Measurements from ENCODE around the gene CCZ1B.
"Not testable (repeated sequence)": the region's sequence is repeated elsewhere in the genome, so short reads cannot be mapped to it uniquely, and the experiment has no call there.

CCZ1B gene

DNA sequence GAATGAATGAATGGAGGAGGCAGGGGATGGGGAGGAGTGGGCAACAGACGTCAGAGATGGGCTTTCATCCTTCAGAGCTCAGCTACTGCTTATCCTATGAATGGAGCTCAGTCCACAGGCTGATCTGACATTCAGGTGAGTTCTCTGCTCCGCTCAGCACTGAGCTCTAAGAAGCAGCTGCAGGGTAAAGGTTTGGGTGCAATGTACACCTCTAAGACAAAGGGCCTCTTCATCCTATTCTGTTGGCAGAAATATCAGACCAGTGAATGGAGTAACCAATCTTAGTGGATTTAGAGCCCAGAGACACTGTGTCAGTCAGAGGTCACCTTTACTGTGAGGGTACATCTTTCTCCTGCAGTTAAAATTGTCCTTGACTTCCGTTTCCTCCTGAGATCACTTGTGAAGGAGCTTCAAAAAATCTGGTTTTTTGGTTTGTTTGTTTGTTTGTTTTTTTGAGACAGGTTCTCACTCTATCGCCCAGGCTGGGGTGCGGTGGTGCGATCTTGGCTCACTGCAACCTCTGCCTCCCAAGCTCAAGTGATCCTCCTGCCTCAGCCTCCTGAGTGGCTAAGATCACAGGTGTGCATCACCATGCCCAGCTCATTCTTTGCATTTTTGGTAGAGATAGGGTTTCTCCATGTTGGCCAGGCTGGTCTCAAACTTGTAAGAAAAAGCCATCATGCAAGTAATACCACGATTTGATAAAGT is 5.1 kb upstream of the CCZ1B start:
- DNase-seq (ENCODE audit: low read depth, low spot score) = no peak

DNA sequence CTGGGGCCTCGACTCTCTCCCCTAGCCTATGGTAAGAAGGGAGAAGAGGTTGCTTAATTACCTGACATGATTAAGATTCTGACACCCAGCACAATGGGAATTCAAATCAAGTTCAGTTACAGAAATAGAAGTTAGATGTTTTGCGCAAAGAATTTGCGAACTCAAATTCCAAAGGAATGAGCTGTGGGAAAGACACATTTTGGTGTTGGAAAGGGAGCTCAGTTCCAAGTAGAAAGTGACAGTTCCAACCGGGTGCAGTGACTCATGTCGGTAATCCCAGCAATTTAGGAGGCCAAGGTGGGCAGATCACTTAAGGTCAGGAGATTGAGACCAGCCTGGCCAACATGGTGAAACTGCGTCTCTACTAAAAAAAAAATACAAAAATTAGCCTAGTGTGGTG is 4.0 kb upstream of the CCZ1B start:
- DNase-seq (ENCODE audit: low read depth, low spot score) = peak; percentile 26

DNA sequence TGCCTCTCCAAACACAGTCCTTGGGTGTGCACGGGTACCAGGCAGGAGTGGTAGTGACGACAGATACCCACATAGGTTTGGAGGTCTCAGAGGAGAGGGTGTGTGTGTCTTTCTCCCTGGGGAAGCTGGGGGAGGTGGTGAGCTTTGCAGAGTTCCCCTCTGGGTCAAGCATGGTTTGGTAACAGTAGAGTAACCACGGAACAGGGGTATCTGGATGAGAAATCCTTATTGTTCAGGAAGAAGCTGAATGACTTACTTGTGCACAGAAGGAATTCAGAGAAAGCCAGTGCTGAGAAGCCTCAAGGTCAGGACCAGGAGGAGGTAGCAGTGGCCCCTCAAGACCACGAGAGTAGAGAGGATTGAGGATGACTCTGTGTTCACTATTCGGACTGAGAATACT is 3.5 kb upstream of the CCZ1B start:
- DNase-seq (ENCODE audit: low read depth, low spot score) = not testable (repeated sequence)

DNA sequence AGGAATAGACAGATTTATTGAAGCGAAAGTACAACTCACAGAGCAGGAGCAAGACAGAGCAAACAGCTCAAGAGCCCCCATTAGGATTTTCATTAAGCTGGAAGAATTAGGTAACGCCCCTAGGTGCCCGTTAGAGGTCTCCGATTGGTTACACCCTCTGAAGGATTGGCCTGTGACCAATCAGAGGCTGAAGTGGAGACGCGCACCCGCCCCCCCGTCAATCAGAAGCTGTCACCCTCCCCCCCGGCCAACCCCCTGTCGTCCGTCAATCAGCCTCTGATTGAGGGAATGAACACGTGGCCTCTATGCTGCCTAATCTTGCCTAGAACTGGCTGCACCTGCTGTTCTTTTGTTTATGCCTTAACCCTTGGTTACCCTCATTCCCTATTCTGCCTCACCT is 1.1 kb upstream of the CCZ1B start:
- not testable (repeated sequence) for DNase-seq (ENCODE audit: low read depth, low spot score)

DNA sequence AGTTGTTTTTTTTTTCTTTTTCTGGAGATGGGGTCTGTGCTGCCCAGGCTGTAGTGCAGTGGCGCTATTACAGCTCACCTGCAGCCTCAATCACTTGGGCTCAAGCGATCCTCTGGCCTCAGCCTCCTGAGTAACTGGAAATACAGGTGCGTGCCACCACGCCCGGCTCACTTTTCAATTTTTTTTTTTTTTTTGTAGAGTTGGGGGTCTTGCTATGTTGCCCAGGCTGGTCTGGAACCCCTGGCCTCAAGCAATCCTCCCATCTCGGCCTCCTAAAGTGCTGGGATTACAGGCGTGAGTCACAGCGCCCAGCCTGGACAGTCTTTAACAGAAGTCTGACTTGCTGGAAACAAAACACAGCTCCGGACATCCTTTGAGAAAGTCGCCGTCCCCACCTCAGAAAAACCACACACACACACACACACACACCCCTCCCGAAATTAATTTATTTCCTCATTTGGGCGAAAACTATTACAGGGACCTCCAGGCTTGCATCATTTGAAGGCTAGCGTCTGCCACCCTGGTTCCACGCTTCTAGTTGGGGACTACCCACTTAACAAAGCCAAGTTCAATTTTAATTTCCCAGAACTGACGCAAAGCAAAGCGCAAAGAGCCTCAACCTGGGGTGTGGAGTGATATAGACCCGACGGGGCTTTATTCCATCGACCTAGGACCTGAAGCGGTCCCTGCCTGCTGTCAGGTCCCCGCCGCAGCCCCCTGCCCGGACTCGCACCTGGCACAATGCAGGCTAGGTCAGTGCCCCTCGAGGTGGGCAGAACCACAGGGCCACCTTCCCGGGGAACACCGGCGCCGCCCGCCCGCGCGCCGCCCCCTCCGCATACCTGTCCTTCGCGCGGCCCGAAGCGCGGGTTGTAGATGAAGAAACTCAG is 594 bp downstream of the CCZ1B start:
- DNase-seq (ENCODE audit: low read depth, low spot score) = not testable (repeated sequence)

DNA sequence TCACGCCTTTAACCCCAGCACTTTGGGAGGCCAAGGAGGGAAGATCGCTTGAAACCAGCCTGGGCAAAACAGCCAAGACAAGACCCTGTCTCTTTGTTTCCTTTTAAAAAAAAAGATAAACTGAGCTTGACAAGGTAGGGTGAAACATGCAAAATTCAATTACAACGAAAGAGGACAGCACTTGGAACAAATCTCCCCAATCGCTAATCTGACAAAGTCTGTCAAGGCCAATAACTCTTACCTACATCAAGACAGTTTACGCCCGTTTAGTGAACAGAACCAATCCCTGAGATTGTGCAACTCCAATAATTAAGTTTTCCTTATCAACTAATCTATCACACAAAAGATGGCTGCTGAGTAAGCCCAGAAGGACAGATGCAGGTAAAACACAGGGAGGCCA is 4.5 kb downstream of the CCZ1B start:
- not testable (repeated sequence) for DNase-seq (ENCODE audit: low read depth, low spot score)

DNA sequence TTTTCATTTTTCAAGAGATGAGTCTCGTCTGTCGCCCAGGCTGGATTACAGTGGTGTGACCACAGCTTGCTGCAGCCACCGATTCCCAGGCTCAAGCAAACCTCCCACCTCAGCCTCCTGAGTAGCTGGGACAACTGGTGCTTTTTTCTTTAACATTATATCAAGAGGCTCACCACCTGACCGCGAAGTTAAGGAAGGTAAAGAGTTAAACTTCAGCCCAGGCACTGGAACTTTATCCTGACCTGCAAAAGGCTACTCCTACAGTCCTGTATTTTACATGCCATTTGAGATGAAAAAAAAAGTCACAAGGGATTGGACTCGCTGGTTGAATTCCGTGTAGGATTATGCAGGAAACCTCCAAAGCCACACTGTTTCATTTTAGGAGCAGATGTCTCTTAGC is 10.6 kb downstream of the CCZ1B start:
- DNase-seq (ENCODE audit: low read depth, low spot score) = not testable (repeated sequence)

DNA sequence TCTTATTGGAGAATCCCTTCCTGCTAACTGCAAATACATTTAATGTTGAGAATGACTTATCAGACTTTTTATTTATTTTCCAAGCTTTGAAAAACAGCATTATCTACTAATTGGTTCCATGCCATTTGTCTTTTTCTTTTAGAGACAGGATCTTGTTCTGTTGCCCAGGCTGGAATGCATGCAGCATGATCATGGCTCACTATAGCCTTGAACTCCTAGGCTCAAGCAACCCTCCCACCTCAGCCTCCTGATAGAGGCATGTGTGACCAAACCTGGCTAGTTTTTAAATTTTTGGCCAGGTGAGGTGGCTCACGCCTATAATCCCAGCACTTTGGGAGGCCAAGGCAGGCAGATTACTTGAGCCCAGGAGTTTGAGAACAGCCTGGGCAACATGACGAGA is 13.1 kb downstream of the CCZ1B start:
- DNase-seq (ENCODE audit: low read depth, low spot score) = not testable (repeated sequence)

DNA sequence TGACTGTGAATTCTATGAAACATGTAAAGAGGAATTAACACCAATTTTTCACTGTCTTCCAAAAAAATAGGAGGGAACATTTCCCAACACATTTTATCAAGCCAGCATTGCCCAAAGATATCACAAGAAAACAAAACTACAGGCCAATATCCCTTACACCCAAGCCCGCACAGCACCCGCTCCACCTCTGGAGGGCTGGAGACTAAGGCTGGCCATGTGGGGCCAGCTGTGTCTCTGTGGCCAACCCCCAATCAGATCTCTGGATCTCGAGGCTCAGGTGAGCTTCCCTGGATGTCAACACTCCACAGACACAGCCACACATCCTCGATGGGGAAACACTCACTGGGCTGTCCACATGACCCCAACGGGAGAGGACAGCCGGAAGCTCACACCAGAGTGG is 18.1 kb downstream of the CCZ1B start:
- not testable (repeated sequence) for DNase-seq (ENCODE audit: low read depth, low spot score)

DNA sequence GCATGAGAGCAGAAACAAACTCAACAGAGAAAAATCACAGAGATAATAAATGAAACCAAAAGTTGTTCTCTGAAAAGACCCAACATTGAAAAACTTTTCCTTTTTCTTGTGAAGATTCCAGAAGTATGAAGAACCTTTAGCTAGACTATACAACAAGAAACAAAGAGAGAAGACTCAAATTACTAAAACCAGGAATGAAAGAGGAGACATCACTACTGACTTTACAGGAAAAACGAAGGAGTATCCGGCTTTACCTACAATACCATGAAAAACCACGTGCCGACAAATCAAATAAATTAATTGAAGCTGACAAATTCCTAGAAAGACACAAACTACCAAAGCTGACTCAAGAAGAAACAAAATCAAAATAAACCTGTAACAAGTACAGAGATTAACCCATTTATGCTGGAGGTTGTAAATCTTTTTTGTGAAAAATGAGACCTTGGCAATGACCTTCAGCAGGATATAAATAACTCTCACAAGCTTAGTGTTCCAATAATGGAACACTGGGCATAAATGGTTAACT is 18.6 kb downstream of the CCZ1B start:
- DNase-seq (ENCODE audit: low read depth, low spot score) = not testable (repeated sequence)

DNA sequence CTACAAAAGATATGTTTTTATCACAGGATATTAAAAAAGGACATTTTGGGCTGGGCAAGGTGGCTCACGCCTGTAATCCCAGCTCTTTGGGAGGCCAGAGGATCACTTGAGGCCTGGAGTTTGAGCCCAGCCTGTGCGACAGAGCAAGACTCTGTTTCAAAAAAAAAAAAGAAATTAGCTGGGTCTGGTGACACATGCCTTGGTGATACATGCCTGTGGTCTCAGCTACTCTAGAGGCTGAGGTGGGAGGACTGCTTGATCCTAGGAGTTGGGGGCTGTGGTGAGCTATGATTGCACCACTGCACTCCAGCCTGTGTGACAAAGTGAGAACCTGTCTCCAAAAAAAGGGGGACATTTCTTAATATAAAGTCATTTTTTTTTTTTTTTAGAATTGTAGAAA is 25.7 kb downstream of the CCZ1B start:
- DNase-seq (ENCODE audit: low read depth, low spot score) = not testable (repeated sequence)

DNA sequence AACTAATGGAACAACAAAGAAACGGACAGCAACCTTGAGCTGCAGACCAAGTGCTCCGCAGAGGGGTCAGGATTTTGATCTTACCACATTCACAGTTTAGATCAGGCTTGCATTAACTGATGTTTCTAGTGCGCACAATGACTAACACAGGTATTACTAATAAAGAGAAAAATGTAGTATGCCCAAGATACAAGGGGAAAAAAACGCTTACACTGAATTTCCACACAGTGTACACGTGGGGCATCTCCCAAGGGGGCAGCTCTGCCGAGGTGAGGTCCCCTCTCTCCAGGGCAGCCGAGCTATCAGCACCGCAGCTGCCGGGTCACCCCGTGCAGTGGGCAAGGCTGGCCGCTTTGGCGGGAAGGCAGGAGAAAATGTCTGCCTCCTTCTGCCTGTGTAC is 26.2 kb downstream of the CCZ1B start:
- not testable (repeated sequence) for DNase-seq (ENCODE audit: low read depth, low spot score)

DNA sequence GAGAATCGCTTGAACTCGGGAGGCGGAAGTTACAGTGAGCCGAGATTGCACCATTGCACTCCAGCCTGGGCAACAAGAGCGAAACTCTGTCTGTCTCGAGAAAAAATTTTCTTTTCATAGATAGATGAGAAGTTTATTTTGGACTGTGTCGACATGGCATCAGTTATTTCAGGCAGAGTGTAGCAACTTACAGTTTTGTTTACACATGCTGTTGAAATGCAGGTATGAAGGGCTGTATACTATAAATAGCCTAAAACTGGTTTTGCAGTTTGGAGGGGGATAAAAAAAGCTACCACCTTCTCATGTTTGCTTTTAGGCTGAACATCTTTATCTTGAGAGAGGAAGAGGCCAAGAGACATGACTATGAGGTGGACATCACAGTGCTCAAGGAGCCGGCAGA is 28.0 kb downstream of the CCZ1B start:
- not testable (repeated sequence) for DNase-seq (ENCODE audit: low read depth, low spot score)

DNA sequence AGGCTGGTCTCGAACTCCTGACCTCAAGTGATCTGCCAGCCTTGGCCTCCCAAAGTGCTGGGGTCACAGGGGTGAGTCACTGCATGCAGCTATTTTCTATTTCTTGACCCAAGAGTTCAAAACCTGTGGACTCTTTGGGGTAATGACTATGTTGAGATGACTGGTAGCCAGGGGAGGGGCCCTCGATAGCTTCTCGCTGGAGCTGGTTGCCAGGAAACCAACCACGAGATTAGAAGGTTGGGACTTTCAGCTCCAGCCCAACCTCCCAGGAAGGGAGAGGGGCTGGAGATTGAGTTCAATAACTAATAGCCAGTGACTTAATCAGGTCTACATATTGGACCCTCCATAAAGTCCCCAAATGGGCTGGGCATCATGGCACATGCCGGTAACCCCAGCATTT is 28.9 kb downstream of the CCZ1B start:
- not testable (repeated sequence) for DNase-seq (ENCODE audit: low read depth, low spot score)

DNA sequence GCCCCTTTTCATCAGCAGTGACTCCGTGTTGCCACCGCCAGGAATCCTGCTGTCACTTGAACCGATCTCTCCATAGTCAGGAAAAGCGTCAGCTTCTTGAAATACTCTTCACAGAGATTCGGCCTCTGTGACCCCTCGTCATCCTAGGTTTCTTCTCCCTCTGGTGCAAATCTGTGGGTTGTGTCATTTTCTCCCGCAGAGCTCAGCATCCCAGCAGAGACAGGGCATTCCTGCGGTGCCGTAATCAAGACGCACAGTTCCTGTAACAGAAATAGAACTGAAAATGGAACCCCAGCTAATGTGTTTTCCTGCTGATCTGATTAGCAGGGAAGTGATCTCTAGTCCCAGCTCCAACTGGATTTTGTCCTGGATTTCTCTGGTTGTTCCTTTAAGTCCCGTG is 31.8 kb downstream of the CCZ1B start:
- DNase-seq (ENCODE audit: low read depth, low spot score) = not testable (repeated sequence)

DNA sequence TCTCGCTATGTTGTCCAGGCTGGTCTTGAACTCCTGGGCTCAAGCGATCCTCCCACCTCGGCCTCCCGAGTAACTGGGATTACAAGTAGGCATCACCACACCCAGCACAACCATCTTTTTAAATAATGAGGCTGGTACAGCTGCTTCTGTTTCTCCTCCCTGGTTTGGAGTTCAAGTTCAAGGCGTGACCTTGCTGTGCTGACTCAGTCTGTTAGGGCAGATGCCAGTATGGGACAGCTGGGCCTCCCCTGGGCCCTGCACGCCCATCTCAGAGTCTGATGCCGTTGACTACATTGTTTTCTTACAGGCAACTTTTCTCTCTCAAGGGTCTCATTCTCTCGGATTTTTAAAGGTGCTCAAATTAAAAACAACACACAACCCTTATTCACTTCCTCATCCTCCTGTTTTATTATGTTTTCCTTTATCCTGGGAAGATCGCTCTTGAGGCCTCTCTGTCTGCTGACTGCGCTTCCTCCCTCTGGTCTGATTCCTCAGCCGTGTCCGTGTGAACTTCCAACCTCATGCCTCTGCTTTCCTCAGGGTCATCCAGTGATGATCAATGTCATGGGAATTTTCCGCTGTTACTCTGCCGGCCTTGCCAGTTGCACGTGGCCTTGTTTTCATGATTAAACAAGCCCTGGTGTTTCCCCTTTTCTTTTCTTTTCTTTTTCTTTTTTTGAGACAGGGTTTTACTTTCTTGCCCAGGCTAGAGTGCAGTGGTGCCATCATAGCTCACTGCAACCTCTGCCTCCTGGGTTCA is 33.8 kb downstream of the CCZ1B start:
- not testable (repeated sequence) for DNase-seq (ENCODE audit: low read depth, low spot score)

DNA sequence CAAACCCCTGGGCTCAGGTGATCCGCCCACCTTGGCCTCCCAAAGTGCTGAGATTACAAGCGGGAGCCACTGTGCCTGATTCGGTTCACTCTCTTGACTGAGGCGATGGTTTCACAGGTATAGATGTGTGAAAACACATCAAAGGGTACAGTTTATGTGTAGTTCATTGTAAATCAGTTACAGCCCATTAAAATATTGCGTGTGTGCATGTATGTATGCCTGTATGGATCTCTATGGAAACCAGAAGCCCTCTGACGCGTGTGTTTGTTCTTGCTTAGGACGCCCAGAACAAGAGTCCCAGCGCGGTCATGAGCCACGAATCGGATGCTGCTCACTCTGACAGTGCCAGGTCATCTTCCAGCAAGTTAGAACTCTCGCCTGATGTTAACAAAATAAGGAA is 36.7 kb downstream of the CCZ1B start:
- not testable (repeated sequence) for DNase-seq (ENCODE audit: low read depth, low spot score)

DNA sequence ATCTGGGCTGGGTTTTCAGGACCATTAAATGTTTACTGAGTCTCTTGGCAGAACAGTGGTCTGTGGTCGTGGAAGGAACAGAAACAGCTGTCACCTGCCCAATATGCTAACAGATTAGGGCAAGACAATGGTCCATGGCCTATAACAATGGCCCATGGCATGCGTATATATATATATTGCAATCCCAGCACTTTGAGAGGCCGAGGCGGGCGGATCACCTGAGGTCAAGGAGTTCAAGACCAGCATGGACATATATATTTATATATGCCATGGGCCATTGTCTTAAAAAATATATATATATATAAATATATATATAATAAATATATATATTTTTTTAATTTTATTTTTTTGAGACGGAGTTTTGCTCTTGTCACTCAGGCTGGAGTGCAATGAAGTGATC is 44.5 kb downstream of the CCZ1B start:
- DNase-seq (ENCODE audit: low read depth, low spot score) = not testable (repeated sequence)

DNA sequence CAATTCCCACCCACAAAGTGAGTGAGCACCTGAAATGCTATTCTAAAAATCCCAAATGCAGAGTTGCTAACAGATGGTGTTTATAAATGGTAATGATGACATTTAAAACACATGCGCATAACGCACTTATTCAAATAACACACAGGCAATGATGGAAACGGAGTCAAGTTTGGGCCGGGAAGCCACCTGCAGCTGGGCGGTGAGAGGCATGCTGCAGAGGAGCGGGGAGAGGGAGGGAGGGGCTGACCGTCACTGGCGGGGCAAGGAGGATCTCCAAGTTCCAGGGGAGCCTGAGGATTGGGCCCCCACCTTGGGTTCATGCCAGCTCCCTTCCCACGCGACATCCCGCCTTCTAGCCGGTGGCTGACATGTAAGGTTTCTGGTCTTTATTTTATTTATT is 64.9 kb downstream of the CCZ1B start:
- not testable (repeated sequence) for DNase-seq (ENCODE audit: low read depth, low spot score)

DNA sequence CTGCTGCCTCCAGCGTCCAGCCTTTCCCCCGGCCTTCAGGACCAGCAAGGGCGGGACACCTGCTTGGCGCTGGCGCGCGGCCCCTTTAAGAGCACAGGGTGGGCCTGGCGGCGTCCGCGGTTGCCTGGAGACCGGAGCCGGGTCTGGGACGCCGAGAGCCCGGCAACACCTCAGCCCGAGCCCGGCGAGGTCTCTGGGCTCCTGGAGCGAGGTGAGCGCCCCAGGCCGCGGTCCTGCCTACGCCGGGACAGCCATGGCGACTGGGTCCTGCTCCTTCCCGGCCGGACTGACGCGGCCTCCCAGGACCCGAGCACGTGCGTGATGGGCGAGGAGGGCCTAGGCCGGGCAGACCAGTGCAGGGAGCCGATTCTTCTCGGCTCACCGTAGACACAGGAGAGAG is 72.1 kb downstream of the CCZ1B start, which contains the start of gene RSPH10B2:
RSPH10B2 (plus strand) TSS at position 140 of the 400 bp plus-strand sequence. CDS start 3,575 bp downstream, outside the sequence.
- DNase-seq (ENCODE audit: low read depth, low spot score) = peak; percentile 11

DNA sequence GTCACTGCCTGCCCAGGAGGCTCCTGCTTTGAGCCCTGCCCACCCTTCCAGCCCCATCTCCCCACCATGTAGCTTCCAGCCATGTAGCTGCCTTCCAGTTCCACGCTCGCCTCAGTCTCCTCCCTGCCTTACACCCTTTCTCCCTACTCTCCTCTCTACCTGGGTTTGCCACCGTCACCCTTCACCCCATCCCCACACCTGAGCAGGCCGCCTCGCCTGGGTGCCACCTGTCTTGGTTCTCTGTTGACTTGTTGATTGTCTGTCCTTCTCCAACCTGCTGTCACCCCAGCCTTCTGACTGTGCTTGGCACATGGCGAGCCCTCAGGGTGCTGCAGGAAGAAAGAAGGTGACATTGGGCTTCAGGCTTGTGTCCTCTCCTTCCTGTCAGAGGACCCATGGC is 75.9 kb downstream of the CCZ1B start:
- not testable (repeated sequence) for DNase-seq (ENCODE audit: low read depth, low spot score)

DNA sequence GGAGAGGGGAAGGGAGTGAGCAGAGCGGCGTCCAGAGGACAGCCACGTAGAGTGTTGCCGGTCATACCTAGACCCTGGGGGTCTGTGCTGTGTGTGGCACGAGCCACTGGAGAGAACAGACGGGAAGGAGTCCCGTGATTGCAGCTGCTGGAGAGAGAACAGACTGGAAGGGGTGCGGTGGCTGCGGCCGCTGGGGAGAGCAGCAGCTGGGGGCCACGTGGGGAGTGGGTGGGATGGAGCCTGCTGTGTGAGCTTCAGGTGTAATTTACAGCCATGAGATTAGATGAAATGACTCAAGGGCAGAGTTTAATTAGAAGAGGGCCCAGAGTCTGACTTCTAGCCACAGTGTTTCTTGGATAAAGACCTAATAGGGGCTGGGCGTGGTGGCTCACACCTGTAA is 76.7 kb downstream of the CCZ1B start:
- not testable (repeated sequence) for DNase-seq (ENCODE audit: low read depth, low spot score)
